HepG2 (cell line): ENCODE measurements around the gene PSORS1C2. TPM values are rescaled to one million over a fixed set of nuclear protein-coding genes. Genes with fewer than 3 reads are reported as not detected.

Source experiments
- ATAC-seq: fragments of 200-7000 bp; cut with Tn5 transposase; 3 replicates; pipeline ENCODE4 v1.9.1; 2020; ENCODE audit warnings: mild to moderate bottlenecking, moderate library complexity
- BruUV-seq: library from RNA; stranded (reverse); fragments of 400-500 nt; replicated peaks from 2 replicates; lab custom pipeline; 2021; lab: Mats Ljungman, UMichigan
- CTCF ChIA-PET: fragments of 300-600 bp; formaldehyde crosslinking; extraction: SDS; loops from one replicate; lab custom pipeline; 2021; ENCODE audit warnings: low total read pairs, inconsistent platforms, low intra/inter-chr PET ratio; lab: Yijun Ruan, JAX
- POLR2A ChIA-PET: fragments of 350-600 bp; sonication (Branson Sonifier 250); formaldehyde crosslinking; loops from one replicate; lab custom pipeline; 2020; ENCODE audit warnings: antibody characterized with exemption, inconsistent platforms; lab: Yijun Ruan, JAX
- DNase-seq: peaks from one replicate; pipeline ENCODE4 v3.0.0-alpha.2; 2015; ENCODE audit warnings: low spot score
- FAIRE-seq: peaks from 3 replicates; lab custom pipeline; 2011; peaks lifted over from hg19 to GRCh38; lab: Jason Lieb, UNC
- H2AFZ ChIP-seq: one replicate; pipeline ENCODE4 v1.6.1; 2011; ENCODE audit warnings: low read length, inconsistent platforms
- H3K27ac ChIP-seq: fragments of 300-600 bp; 3 replicates; pipeline ENCODE4 v1.8.0; 2011; ENCODE audit warnings: mixed run types, mild to moderate bottlenecking, mixed read lengths, low read length, inconsistent platforms; ENCODE audit not compliant: insufficient read depth; ENCODE audit errors: extremely low read length
- H3K27me3 ChIP-seq, 2 experiments: fragments of 200-600 bp in 1 of 2; 2 replicates in 1 of 2; 3 replicates in 1 of 2; pipeline versions ENCODE4 v1.6.0 to v1.8.0; 2011; ENCODE audit warnings: low read length in 2 of 2, mild to moderate bottlenecking in 2 of 2, moderate library complexity in 2 of 2, inconsistent platforms in 1 of 2; ENCODE audit not compliant: insufficient read depth in 2 of 2, control insufficient read depth in 1 of 2
- H3K36me3 ChIP-seq, 2 experiments: fragments of 200-600 bp in 1 of 2; replicated peaks in 1 of 2; 2 replicates in 1 of 2; 3 replicates in 1 of 2; pipeline versions ENCODE4 v1.5.1 to v1.8.0; 2011; ENCODE audit warnings: low read length in 2 of 2, inconsistent platforms in 1 of 2; ENCODE audit not compliant: insufficient read depth in 2 of 2, control insufficient read depth in 1 of 2
- H3K4me1 ChIP-seq: 2 replicates; pipeline ENCODE4 v1.5.1; 2012; ENCODE audit warnings: low read length, inconsistent platforms; ENCODE audit not compliant: insufficient read depth
- H3K4me2 ChIP-seq: 2 replicates; pipeline ENCODE4 v1.6.0; 2011; ENCODE audit warnings: low read depth, low read length, inconsistent platforms
- H3K4me3 ChIP-seq, 3 experiments: fragments of 200-600 bp in 1 of 3; sonication (generic), shearing (Covaris generic) in 1 of 3; replicated peaks in 1 of 3; 2 replicates each; pipeline ENCODE4 v1.5.1; 2011 to 2016; ENCODE audit warnings: low read length in 3 of 3, inconsistent platforms in 2 of 3, low read depth in 2 of 3, mild to moderate bottlenecking in 2 of 3, control low read depth in 1 of 3, mixed read lengths in 1 of 3; ENCODE audit not compliant: insufficient read depth in 1 of 3
- H3K79me2 ChIP-seq: one replicate; pipeline ENCODE4 v1.6.1; 2011; ENCODE audit warnings: low read length, inconsistent platforms; ENCODE audit not compliant: insufficient read depth
- H3K9ac ChIP-seq: 2 replicates; pipeline ENCODE4 v1.6.0; 2011; ENCODE audit warnings: mild to moderate bottlenecking, low read depth, low read length, inconsistent platforms; ENCODE audit not compliant: insufficient read depth
- H3K9me3 ChIP-seq: 2 replicates; pipeline ENCODE4 v1.5.1; 2012; ENCODE audit warnings: mild to moderate bottlenecking, low read length
- H4K20me1 ChIP-seq: 2 replicates; pipeline ENCODE4 v1.6.0; 2011; ENCODE audit warnings: inconsistent platforms, mild to moderate bottlenecking, low read length, moderate library complexity; ENCODE audit not compliant: insufficient read depth
- FOXK1 ChIP-seq: sonication (generic); formaldehyde crosslinking; IDR thresholded peaks from 2 replicates; pipeline ENCODE4 v1.4.0; 2020; ENCODE audit warnings: low read depth, missing genetic modification reagents, borderline replicate concordance
- NR2F6 ChIP-seq, 2 experiments: IDR thresholded peaks; 2 replicates each; pipeline ENCODE4 v1.6.1; 2016; ENCODE audit warnings: antibody characterized with exemption in 1 of 2, mild to moderate bottlenecking in 1 of 2
- ZFY ChIP-seq: sonication (generic); formaldehyde crosslinking; IDR thresholded peaks from 2 replicates; pipeline ENCODE4 v1.4.0; 2020; ENCODE audit warnings: missing genetic modification reagents
- ZNF605 ChIP-seq: sonication (generic); formaldehyde crosslinking; IDR thresholded peaks from 2 replicates; pipeline ENCODE4 v1.8.0; 2022; ENCODE audit warnings: mild to moderate bottlenecking, missing genetic modification reagents
- ZSCAN5A ChIP-seq: sonication (generic); formaldehyde crosslinking; IDR thresholded peaks from 2 replicates; pipeline ENCODE4 v1.8.0; 2022; ENCODE audit warnings: mild to moderate bottlenecking, missing genetic modification reagents, borderline replicate concordance
- WGBS: methylation state at CpG from one replicate; pipeline ENCODE4 v1.1.6; 2017; ENCODE audit warnings: low lambda C conversion rate; 5-methylcytosine and 5-hydroxymethylcytosine counted together
- in situ Hi-C: cut with HindIII; loops from 2 replicates; pipeline ENCODE4 v1.10.0; 2017; ENCODE audit warnings: low pct_unique_long_range_greater_than_20kb; ENCODE audit not compliant: extremely low pct_ligation_motif_present
- intact Hi-C: fragments of 100-400 bp; cut with micrococcal nuclease; formaldehyde crosslinking; loops from one replicate; pipeline ENCODE4 v1.10.0; 2022; ENCODE audit not compliant: unreplicated experiment
- polyA plus RNA-seq, 8 experiments: library from polyadenylated mRNA; depleted of rRNA in 3 of 8; stranded (reverse) in 7 of 8; unstranded in 1 of 8; fragments of >200 nt; fragmentation: Illumina TruSeq in 4 of 8; extraction: Trizol in 4 of 8; gene quantifications; 2 replicates each; pipeline versions ENCODE4 v1.2.1 to v1.2.3, GENCODE V29; 2011 to 2016; ENCODE audit warnings: low read depth in 4 of 8, missing spikeins in 1 of 8, mixed read lengths in 1 of 8; ENCODE audit not compliant: insufficient read depth in 1 of 8
- total RNA-seq, 5 experiments: library from RNA; depleted of rRNA; stranded (reverse); fragments of >200 nt; fragmentation: Illumina TruSeq; extraction: Trizol; gene quantifications; 2 replicates each; pipeline ENCODE4 v1.2.3, GENCODE V29; 2016; ENCODE audit warnings: low read depth in 1 of 5

Gene PSORS1C2
- total and polyA plus RNA-seq, 2 of the 13 experiments (the other 11 are each of a cell fraction or from before 2014, with no cell fraction given) = not detected

- POLR2A ChIA-PET = interaction anchor here (1.6 to 1.8 kb wide), 2 partner anchors 29 to 42 kb away, joined by 3 to 5 read pairs; partner anchors contain the start of gene TCF19
- Histone ChIP-seq H3K4me2 (no peak overlapping the region), H3K27ac (no peak overlapping the region), H3K4me3 (no peak overlapping the region), H3K36me3 (0 out of 5 replicates have a peak, but pooled peaks cover 0 to 2% of the 10 kb centered on the region in 2 experiments), H3K27me3 (no peaks in the 10 kb centered on the region), H2AFZ (no peak overlapping the region), H4K20me1 (no peaks in the 10 kb centered on the region), H3K4me1 (peaks cover 36% of the 10 kb centered on the region), H3K79me2 (peaks cover 29% of the 10 kb centered on the region), H3K9me3 (no peaks in the 10 kb centered on the region), H3K9ac (no peak overlapping the region)
- intact Hi-C loops (no loop called here), in situ Hi-C loops (no loop called here)
- BruUV-seq = no TSS peak
- DNase-seq (no peak), FAIRE-seq (no peak), ATAC-seq (no peak)
- 91% methylated on average over 5 of the region's 5 CpGs for WGBS
- TF ChIP-seq FOXK1 (CRISPR knock-in tag) (no peak), ZFY (CRISPR knock-in tag) (no peak), ZNF605 (0 out of 2 replicates have a peak, but pooled peaks have one; percentile 33), NR2F6 (IDR thresholded peaks at IDR 0.05) (no peak), NR2F6 (CRISPR knock-in tag; IDR thresholded peaks at IDR 0.05) (no peak), ZSCAN5A (CRISPR knock-in tag) (no peak)
- CTCF ChIA-PET = no interaction called here
Observed at GRCh38 chr6:31187780-31188194, 48.9 kb upstream of the PSORS1C2 start.
